K562 (cell line): ENCODE data around the gene SHB. TPM values are rescaled to one million over a fixed set of nuclear protein-coding genes. Genes with fewer than 3 reads are reported as not detected.

ENCODE experiments used
- BACH1 ChIP-seq: fragments of 200-800 bp; sonication (Bioruptor generic); IDR thresholded peaks from 2 replicates; pipeline ENCODE4 v1.6.1; 2016; ENCODE audit warnings: missing genetic modification characterization, missing compliant biosample characterization
- CBFA2T3 ChIP-seq: fragments of 450-650 bp; IDR thresholded peaks from 2 replicates; pipeline ENCODE4 v1.6.1; 2017
- ESRRB ChIP-seq: fragments of 250-450 bp; sonication (Bioruptor Pico); IDR thresholded peaks from 2 replicates; pipeline ENCODE4 v1.5.0; 2020; ENCODE audit warnings: mild to moderate bottlenecking, moderate library complexity, borderline replicate concordance
- FIP1L1 ChIP-seq: fragments of 200-400 bp; formaldehyde crosslinking; IDR thresholded peaks from 2 replicates; pipeline ENCODE4 v1.6.1; 2018; ENCODE audit warnings: mild to moderate bottlenecking, low read depth, low read length; ENCODE audit not compliant: poor library complexity, severe bottlenecking
- FOXA1 ChIP-seq: fragments of 450-650 bp; IDR thresholded peaks from 2 replicates; pipeline ENCODE4 v1.6.1; 2016; ENCODE audit warnings: mild to moderate bottlenecking, borderline replicate concordance
- HNRNPH1 ChIP-seq: fragments of 200-400 bp; formaldehyde crosslinking; optimal IDR thresholded peaks from 2 replicates; pipeline ENCODE3; 2017; ENCODE audit warnings: low read depth, mild to moderate bottlenecking, low read length, moderate library complexity
- KDM1A ChIP-seq, 2 experiments: fragments of 450-650 bp; IDR thresholded peaks; 2 replicates each; pipeline ENCODE4 v1.6.1; 2016; ENCODE audit warnings: mild to moderate bottlenecking in 2 of 2
- KHSRP ChIP-seq: fragments of 450-650 bp; IDR thresholded peaks from 2 replicates; pipeline ENCODE4 v1.6.1; 2017
- OTX1 ChIP-seq: fragments of 450-650 bp; formaldehyde crosslinking; IDR thresholded peaks from 2 replicates; pipeline ENCODE4 v1.4.0; 2022; ENCODE audit warnings: mild to moderate bottlenecking
- polyA plus RNA-seq, 8 experiments: library from polyadenylated mRNA; depleted of rRNA in 4 of 8; stranded (reverse) in 5 of 8; unstranded in 3 of 8; fragments of >200 nt; fragmentation: Nextera tagmentation in 2 of 8; fragmentation: Illumina TruSeq in 1 of 8; extraction: Ambion mirVana in 2 of 8; extraction: Trizol in 1 of 8; gene quantifications; 2 replicates each; pipeline versions ENCODE4 v1.2.1 to v1.2.3, GENCODE V29; 2011 to 2014; ENCODE audit warnings: inconsistent platforms in 1 of 8, missing spikeins in 1 of 8
- total RNA-seq, 7 experiments: library from RNA; depleted of rRNA in 6 of 7; stranded (reverse); fragments of >200 nt in 6 of 7; fragmentation: Illumina TruSeq in 2 of 7; extraction: Trizol in 2 of 7; gene quantifications; 2 replicates each; pipeline versions ENCODE4 v1.2.1 to v1.2.3, GENCODE V29; 2011 to 2021; ENCODE audit warnings: low replicate concordance in 1 of 7
- TF ChIP-seq, protein P1 (sequence below): fragments of 450-650 bp; IDR thresholded peaks from 2 replicates; pipeline ENCODE4 v1.6.1; 2016; ENCODE audit warnings: low read depth, mild to moderate bottlenecking, moderate library complexity
- TF ChIP-seq, protein P2 (sequence below), 3 experiments: fragments of 200-800 bp in 1 of 3; sonication (Bioruptor generic) in 1 of 3; sonication (generic) in 1 of 3; formaldehyde crosslinking in 1 of 3; IDR thresholded peaks; 2 replicates each; pipeline versions ENCODE4 v1.6.1 to v1.8.0; 2016 to 2022; ENCODE audit warnings: mild to moderate bottlenecking in 2 of 3, missing compliant biosample characterization in 2 of 3, missing genetic modification characterization in 2 of 3, missing genetic modification reagents in 1 of 3
- TF ChIP-seq, protein P3 (sequence below): fragments of 250-450 bp; sonication (Bioruptor Pico); IDR thresholded peaks from 2 replicates; pipeline ENCODE4 v1.5.0; 2020; ENCODE audit warnings: mild to moderate bottlenecking, borderline replicate concordance
- TF ChIP-seq, protein P4 (sequence below): fragments of 450-650 bp; IDR thresholded peaks from 2 replicates; pipeline ENCODE4 v1.6.1; 2016

SHB gene
- total and polyA plus RNA-seq, 9 of the 15 experiments (the other 6 are each of a cell fraction or from before 2014, with no cell fraction given): 0.78 to 16.0 (median 5.3) TPM

DNA sequence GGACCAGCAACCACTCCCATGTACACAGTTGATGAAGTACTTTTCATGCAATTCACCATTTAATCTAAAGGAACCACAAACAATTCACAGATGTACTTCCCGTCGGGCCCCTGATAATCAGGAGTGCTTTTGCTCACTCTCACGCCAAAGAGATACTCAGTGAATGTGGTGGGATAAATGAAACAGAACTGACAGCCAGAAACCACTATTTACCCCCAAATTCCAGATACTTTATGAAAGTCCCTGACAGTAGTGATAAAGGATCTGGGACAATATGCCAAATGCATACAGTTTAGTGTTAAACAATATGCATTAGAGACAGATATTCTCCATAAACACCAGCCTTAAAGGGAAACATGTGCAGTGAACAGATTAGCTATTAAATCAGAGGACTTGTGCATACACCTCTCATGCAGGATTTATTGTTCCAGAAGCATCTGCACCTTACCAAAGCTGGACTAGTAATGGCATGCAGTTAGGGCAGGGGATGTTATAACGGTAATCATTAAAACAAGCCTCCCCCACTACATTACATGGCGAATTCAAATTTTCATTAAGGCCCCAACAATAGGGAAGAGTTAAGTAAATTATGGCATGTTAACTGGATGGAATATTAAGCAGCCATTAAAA lies 91.1 kb downstream of the SHB start (continued):
- TF ChIP-seq, protein P1, sequence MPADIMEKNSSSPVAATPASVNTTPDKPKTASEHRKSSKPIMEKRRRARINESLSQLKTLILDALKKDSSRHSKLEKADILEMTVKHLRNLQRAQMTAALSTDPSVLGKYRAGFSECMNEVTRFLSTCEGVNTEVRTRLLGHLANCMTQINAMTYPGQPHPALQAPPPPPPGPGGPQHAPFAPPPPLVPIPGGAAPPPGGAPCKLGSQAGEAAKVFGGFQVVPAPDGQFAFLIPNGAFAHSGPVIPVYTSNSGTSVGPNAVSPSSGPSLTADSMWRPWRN: no peak
- TF ChIP-seq KHSRP (no peak), OTX1 (CRISPR knock-in tag) (no peak), BACH1 (tag) (no peak), CBFA2T3 (peak; percentile 36), FIP1L1 (no peak), ESRRB (CRISPR knock-in tag) (no peak), KDM1A (IDR thresholded peaks at IDR 0.05) (no peak), FOXA1 (no peak), HNRNPH1 (no peak)
- TF ChIP-seq, protein P2, sequence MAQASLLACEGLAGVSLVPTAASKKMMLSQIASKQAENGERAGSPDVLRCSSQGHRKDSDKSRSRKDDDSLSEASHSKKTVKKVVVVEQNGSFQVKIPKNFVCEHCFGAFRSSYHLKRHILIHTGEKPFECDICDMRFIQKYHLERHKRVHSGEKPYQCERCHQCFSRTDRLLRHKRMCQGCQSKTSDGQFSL (CRISPR knock-in tag; IDR thresholded peaks at IDR 0.05): no peak
- TF ChIP-seq, protein P2 (tag; IDR thresholded peaks at IDR 0.05): no peak
- TF ChIP-seq, protein P3, sequence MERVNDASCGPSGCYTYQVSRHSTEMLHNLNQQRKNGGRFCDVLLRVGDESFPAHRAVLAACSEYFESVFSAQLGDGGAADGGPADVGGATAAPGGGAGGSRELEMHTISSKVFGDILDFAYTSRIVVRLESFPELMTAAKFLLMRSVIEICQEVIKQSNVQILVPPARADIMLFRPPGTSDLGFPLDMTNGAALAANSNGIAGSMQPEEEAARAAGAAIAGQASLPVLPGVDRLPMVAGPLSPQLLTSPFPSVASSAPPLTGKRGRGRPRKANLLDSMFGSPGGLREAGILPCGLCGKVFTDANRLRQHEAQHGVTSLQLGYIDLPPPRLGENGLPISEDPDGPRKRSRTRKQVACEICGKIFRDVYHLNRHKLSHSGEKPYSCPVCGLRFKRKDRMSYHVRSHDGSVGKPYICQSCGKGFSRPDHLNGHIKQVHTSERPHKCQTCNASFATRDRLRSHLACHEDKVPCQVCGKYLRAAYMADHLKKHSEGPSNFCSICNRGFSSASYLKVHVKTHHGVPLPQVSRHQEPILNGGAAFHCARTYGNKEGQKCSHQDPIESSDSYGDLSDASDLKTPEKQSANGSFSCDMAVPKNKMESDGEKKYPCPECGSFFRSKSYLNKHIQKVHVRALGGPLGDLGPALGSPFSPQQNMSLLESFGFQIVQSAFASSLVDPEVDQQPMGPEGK (CRISPR knock-in tag): no peak
- TF ChIP-seq, protein P4, sequence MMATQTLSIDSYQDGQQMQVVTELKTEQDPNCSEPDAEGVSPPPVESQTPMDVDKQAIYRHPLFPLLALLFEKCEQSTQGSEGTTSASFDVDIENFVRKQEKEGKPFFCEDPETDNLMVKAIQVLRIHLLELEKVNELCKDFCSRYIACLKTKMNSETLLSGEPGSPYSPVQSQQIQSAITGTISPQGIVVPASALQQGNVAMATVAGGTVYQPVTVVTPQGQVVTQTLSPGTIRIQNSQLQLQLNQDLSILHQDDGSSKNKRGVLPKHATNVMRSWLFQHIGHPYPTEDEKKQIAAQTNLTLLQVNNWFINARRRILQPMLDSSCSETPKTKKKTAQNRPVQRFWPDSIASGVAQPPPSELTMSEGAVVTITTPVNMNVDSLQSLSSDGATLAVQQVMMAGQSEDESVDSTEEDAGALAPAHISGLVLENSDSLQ: no peak
